Measurements from ENCODE around the gene TSPEAR.
"Not testable (repeated sequence)": the region's sequence is repeated elsewhere in the genome, so short reads cannot be mapped to it uniquely, and the experiment has no call there.

The TSPEAR gene

DNA sequence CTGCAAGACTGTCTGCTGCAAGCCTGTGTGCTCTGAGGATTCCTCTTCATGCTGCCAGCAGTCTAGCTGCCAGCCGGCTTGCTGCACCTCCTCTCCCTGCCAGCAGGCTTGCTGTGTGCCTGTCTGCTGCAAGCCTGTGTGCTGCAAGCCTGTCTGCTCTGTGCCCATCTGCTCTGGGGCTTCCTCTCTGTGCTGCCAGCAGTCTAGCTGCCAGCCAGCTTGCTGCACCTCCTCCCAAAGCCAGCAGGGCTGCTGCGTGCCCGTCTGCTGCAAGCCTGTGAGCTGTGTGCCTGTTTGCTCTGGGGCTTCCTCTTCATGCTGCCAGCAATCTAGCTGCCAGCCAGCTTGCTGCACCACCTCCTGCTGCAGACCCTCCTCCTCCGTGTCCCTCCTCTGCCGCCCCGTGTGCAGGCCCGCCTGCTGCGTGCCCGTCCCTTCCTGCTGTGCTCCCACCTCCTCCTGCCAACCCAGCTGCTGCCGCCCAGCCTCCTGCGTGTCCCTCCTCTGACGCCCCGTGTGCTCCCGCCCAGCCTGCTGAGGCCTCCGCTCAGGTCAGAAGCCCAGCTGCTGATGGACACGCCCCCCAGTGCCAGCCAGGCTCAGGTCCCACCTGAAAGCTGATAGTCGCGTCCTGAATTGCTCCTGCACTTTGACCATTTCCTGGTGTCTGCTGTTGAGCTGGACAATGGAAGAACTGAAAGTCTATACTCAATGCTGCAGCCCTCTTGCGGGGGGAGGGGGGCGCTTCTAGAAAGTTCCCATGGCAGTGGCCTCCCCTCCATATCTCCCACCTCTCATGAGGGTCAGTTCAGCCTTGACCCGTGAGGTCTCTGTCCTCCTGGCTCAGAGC, 136.7 kb downstream of the TSPEAR start:
- in situ Hi-C loops (cut with MboI; ENCODE audit: low sequenced_read_pairs), result no loop called here

DNA sequence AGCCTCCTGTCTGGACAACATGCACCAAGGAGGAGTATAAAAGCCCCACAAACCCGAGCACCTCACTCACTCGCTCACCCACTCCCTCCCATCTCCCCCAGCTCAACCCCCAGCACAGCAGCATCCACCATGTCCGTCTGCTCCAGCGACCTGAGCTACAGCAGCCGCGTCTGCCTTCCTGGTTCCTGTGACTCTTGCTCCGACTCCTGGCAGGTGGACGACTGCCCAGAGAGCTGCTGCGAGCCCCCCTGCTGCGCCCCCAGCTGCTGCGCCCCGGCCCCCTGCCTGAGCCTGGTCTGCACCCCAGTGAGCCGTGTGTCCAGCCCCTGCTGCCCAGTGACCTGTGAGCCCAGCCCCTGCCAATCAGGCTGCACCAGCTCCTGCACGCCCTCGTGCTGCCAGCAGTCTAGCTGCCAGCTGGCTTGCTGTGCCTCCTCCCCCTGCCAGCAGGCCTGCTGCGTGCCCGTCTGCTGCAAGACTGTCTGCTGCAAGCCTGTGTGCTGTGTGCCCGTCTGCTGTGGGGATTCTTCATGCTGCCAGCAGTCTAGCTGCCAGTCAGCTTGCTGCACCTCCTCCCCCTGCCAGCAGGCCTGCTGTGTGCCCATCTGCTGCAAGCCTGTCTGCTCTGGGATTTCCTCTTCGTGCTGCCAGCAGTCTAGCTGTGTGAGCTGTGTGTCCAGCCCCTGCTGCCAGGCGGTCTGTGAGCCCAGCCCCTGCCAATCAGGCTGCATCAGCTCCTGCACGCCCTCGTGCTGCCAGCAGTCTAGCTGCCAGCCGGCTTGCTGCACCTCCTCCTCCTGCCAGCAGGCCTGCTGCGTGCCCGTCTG, 137.5 kb downstream of the TSPEAR start, which contains the start of gene KRTAP10-4:
KRTAP10-4 (plus strand) TSS at position 100 of the 827 bp plus-strand sequence; CDS start at position 130, 30 bp downstream.
- in situ Hi-C loops (cut with MboI; ENCODE audit: low sequenced_read_pairs), result not testable (repeated sequence)

DNA sequence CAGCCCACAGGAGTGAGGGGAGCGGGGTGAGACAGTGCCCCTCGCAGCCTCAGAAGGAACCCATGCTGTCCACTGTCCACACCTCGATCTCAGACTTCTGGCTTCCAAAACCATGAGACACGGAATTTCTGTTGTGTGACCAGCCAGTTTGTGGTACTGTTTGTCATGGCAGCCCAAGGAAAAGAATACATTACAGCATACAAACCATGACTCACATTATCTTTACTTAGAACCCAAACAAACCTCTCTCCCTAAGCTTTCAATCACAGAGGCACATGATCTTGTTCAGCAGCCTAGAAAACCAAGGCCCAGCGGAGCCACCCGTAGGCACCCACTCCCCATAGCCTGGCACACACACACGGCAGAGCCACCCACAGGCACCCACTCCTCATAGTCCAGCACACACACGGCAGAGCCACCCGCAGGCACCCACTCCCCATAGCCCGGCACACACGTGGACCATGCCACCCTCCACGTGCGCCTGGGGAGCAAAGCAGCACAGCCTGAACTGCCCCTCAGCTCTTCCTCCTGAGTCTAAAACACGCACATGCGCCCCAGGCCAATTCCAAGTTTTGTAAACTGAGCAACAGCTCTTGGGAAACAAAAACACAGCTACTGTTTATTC, 138.3 kb downstream of the TSPEAR start:
- in situ Hi-C loops (cut with MboI; ENCODE audit: low sequenced_read_pairs), result no loop called here

DNA sequence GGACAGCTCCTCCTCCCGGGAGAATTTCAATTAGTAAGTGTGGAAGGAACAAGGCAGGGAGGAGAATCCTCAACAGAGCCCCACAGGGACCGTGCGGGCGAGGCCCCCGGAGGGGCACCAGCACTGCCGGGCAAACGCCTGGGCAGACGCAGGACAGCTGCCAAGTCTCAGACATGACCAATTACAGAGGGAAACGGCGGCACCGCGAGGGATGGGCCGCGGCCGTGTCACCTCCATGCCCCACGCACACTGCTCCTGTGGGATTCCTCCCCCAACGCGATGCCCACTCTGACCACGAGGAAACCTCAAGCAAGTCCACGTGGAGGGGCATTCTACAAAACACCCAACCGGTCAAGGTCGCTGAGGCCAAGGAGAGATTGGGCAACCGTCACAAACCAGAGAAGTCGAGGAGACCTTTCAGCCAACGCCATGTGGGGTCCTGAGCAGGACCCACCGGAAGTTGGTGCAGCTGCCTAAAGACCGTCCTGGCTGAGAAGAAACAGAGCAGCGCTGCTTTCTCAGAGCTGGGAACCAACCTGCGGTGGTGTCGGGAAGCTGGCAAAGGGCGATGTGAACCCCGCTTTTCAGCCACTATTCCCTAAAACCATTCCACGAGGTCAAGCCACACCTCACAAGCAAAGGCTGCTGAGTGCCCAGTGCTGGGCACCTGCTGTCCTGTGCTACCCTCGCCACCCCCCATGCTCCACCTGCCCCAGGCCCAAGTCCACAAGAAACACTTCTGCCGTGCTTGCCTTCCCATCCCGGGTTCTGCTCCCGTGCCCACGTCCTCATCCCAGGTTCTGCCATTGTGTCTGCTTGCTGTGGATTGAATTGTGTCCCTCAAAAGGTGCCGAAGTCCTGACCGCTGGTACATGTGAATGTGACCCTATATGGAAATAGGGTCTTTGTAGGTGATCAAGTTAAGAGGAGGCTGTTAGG, 139.3 kb downstream of the TSPEAR start:
- in situ Hi-C loops (cut with MboI; ENCODE audit: low sequenced_read_pairs), result no loop called here

DNA sequence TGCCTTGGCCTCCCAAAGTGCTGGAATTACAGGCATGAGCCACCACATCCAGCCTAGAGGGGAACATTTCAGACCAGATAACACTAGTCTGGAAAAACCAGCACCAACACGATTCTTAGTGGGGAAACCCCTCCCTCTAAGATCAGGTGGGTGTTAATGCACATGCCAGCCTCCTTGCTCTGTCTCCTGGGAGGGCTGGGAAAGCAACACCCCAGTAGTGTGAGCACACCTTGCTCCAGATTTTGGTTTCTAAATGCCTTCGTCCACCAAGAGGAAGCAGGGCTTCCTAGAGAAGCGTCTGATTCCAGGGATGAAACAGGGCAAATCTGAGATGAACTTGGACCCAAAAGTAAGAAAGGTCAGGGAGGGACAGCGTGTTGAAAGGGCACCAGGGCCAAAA, 140.1 kb downstream of the TSPEAR start:
- in situ Hi-C loops (cut with MboI; ENCODE audit: low sequenced_read_pairs), result no loop called here

DNA sequence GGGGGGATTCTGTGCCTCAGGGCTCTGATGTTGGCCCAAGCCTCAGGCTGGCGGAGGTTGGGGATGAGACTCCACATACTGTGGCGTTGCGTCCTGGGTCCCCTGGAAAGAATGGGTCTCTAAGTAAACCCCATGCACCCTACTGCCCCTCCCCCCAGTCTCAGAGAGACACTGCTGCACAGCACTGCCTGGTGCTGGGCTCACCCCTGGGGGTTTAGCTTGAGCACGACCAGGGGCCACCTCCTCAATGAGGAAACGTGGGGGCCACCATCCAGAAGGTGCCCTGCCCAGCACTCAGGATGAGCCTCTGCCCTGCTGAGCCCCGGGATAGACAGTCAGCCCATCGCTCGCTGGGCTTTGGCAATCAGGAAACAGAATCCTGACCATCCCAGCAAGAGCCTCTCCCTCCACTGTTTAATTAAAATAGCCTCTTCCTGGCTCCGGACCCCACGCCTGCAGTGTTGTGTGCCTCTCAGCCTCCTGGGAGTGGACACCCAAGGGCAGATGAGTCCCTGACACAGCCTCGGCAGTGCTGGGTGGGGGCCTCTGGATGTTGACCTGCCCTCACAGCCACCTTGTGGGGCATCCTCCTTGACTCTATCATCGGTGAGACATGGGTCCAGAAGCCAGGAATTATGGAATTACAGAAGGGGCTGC, 141.4 kb downstream of the TSPEAR start:
- in situ Hi-C loops (cut with MboI; ENCODE audit: low sequenced_read_pairs), result no loop called here

DNA sequence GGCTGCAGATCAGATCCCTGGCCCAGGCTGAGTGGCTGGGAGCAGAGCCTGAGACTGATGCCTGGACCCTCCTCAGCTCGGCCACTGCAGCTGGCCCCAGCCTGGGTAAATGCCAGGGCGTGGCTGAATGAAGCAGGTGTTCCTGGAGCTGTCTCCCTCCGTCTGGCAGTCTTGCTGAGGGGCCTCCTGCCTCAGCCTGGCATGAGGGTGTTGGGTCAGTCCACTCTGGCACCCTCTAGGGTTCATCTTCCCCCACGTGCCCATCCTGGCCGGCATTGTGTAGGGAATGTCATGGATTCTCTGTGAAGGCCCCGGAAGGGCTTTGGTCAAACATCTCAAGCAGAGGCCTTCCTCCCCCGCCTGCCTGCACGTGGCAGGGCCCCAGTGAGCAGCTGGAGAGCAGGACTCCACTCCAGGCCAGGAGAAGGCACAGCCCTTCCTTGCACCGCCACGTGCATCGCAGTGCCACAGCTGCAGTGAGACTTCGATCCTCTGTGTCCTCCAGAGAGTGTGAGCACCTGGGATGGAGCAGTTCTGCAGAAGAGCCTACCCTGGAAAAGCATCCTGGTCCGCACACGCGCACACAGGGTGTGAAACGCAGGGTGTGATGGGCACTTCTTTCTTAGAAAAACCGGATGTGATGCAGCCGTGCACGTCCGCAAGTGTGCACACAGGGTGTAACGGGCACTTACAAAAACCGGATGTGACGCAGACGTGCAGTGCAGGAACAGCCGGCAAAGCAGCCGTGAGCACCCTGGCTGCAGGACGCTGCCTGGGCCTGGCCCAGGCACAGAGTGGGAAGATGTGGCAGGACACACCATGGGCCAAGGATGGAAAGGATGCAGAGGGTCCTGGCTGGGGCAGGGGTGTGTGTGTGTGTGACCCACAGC, 142.5 kb downstream of the TSPEAR start:
- in situ Hi-C loops (cut with MboI; ENCODE audit: low sequenced_read_pairs), result no loop called here

DNA sequence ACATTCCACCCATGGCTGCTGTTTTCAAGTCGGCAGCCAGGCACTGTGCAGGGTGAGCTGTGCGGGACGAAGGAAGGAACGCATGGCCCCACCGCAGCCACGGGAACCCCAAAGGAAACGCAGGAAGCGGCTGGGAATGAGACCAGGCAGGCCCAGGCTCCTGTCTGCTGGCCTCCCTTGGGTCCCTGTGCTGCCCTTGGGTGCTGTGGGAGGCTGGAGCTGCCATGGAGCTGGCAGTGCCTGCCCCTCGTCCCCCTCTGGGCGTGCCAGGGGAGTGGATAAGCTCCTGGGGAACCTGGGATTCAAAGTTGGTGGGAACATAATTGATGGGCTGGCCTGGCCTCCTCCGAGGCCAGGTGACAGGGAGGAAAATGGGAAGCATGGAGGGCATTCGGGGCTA, 143.1 kb downstream of the TSPEAR start:
- in situ Hi-C loops (cut with MboI; ENCODE audit: low sequenced_read_pairs), result no loop called here

DNA sequence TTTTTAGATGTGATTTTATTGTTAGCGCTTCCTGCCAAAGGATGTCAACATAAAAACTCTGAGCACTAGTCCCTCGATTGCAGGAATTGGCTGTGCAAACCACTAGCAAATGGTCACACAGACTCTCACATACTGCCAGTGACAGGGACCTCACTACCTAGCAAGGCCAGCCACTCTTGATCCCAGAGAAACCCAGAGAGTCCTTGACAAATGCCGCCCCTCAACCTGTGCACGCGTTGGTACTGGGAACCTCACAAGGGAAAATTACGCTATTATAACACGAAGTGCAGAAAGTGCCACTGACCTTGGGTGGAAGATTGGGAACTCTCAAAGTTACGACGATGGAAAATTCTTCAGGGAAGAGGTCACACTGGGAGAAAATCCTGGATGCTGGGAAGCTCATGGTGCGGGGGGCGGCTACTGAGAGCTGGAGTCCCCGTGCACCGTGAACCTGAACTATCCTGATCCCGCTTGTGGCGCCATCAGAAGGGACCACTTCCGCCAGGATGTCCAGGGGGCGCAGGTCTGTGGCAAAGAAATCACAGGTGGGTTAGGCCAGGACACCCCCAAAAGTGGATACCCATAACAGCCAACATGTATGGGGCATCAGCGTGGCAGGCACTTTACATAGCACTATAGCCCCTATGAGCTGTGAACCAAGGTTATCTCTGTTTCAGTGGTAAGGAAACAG, 143.7 kb downstream of the TSPEAR start:
- in situ Hi-C loops (cut with MboI; ENCODE audit: low sequenced_read_pairs), result no loop called here

DNA sequence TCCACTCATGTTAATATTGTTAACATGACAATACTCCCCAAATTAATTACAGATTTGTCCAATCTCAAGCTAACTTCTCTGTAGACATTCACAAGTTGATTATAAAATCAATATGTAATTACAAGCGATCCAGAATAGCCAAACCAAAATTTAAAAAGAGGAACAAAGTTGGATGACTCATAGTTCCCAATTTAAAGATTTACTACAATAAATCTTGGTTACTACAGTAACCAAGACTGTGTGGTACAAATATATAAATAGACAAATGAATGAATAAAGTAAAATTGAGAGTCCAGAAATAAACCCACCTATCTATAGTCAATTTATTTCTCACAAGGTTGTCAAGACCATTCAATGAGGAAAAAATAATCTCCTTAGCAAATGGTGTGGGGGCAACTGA, 145.0 kb downstream of the TSPEAR start:
- in situ Hi-C loops (cut with MboI; ENCODE audit: low sequenced_read_pairs), result no loop called here

DNA sequence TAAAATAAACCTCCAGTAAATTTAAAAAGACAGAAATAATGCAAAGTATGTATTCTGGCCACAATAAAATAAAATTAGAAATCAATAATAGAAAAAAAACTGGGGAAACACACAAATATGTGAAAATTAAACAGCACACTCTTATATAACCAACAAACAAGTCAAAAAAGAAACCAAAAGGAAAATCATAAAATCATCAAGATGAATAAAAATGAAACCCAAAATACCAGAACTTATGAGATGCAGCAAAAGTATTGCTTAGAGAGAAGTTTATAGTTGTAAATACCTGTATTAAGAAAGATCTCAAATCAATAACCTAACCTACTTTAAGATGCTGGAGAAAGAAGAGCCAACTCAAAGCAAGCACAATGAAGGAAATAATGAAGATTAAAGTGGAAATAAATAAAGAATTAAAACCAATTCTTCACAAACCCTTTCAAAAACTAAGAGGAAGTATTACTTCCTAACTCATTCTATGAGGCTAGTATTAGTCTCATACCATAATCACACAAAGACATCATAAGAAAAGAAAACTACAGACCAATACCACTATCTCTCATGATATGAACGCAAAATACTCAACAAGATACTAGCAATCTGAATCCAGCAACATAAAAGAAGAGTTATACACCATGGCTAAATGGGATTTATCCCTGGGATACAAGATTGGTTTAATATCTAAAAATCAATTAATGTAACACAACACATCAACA, 146.3 kb downstream of the TSPEAR start:
- in situ Hi-C loops (cut with MboI; ENCODE audit: low sequenced_read_pairs), result no loop called here

DNA sequence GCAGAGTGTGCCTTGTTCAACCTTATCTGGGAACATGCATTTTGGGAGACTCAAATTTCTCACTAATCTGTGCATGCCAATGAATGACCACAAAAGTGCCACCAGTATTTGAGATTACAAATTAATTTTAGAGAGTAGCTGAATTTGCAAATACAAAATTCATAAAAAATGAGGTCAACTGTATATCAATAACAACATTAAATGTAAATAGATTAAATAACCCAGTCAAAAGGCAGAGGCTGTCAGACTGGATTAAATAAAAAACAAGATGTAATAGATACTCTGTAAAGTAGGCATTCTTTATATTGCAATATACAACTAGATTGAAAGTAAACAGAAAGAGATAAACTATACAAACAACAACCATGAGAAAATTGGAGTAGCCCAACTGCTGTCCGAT, 147.3 kb downstream of the TSPEAR start:
- in situ Hi-C loops (cut with MboI; ENCODE audit: low sequenced_read_pairs), result no loop called here

DNA sequence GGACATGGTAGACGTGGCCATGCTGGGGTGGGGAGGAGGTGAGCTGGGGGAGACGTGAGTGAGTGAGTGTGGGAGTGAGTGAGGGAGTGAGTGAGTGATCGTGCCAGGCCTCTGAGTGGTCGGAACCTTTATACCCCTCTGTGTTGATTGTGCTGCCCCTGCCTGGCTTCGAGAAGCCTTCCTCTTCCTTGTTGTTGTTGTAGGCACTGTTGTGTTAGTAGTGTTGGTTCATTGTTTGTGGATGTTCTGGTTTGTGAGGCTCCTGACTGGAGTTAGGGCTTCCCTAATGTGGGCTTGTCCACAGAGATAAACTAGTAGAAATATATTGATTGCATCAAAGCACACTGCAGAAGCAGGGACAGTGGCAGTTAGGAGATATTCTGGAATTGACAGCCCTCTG, 152.7 kb downstream of the TSPEAR start, which contains the start of gene KRTAP10-3:
KRTAP10-3 (minus strand) TSS at position 101 of the 400 bp plus-strand sequence; CDS start at position 21, 80 bp downstream.
- in situ Hi-C loops (cut with MboI; ENCODE audit: low sequenced_read_pairs), result no loop called here

DNA sequence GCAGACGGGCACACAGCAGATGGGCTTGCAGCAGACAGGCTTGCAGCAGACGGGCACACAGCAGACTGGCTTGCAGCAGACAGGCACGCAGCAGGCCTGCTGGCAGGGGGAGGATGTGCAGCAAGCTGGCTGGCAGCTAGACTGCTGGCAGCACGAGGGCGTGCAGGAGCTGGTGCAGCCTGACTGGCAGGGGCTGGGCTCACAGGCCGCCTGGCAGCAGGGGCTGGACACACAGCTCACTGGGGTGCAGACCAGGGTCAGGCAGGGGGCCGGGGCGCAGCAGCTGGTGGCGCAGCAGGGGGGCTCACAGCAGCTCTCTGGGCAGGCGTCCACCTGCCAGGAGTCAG, 153.1 kb downstream of the TSPEAR start:
- in situ Hi-C loops (cut with MboI; ENCODE audit: low sequenced_read_pairs), result not testable (repeated sequence)

DNA sequence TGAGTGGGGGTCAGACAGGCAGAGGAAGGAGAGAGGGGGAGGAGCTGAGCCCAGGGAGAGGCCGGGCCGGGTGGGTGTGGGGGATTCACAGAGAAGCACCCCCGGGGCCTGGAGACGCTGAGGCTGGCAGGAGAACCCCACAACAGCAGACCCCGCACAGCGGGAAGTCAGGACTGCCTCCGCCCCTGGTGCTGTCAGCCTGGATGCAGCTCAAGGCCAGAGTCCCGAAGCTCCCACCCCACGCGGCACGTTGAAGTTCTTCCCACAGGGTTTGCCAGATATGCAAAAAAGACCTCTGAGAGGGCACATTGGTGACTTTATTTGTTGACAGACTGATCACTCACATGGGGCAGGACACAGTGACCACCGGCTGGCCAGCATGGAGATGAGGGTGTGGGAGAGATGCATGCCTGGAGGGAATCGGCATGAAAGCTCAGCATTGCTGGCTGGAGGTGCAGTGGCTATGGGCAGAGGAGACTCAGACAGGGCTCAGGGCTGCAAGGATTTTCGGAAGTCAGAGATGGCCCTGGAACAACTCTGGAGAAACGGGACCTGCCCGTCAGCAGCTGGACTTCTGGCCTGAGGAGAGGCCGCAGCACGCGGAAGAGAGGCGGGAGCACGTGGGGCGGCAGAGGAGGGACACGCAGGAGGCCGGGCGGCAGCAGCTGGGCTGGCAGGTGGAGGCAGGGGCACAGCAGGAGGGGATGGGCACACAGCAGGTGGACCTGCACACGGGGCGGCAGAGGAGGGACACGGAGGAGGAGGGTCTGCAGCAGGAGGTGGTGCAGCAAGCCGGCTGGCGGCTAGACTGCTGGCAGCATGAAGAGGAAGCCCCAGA, 153.7 kb downstream of the TSPEAR start:
- in situ Hi-C loops (cut with MboI; ENCODE audit: low sequenced_read_pairs), result no loop called here

DNA sequence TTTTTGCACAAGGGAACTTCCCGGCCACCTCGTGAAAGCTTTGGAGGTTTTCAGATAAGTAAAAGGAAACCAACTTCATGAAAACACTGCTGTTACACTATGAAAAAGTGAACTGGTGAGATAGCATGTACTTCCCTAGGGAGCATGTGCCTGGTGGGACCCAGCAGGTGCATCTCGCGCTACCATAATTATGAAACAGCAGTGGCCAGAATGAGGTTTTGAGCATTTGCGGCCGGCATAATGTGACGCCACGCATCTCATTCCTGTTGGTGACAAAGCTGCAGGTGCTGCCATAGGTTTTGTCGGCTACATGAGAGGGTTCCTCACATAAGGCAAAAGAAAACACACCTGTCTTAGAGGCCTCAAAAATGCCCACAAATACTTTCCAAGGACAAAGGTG, 154.5 kb downstream of the TSPEAR start:
- in situ Hi-C loops (cut with MboI; ENCODE audit: low sequenced_read_pairs), result no loop called here

Data from hTERT RPE-1 (cell line).